Stimulated activated CD4-positive, alpha-beta T cell treated with anti-CD3 and anti-CD28 coated beads, Interleukin-4, amount 100 ng/mL, for 4 hours (primary cell): ENCODE data around the gene SIM1.

Experiments used
- DNase-seq, 2 experiments: peaks; one replicate each; pipeline ENCODE4 v3.0.0-alpha.2; 2020

SIM1 gene

GRCh38 chr6:100455230-100456124 lies 9.2 kb downstream of the SIM1 start:
- no peak for DNase-seq

DNA sequence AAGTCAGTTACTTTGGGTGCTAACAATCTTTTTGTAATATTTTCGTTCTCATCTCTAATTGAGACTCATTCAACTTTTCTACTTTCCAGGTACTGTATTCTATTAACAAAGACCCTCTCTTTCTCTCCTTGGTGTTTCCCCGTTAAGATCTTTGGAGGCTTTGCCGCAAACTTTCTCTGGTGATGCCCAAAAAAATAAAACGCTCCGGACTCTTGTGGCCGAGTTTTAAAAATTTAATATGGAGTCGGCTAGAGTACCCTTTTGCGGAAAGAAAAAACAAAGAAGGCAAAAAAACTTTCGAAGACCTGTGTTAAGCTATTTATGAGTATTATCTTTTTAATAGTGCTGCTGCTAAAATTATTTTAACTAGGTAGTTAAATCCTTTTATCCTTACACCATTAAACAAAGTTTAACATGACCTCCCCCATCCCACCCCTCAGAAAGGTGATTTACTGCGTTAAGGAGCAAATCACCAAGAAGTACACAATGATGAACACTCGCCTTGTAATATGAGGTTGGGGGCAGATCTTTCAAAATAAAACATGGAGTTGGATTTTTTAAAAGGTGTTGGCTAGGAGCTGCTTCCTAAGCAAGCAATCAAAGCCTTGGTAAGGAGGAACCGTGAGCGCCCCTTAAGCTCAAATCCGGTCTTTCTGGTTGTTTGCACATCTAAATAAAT lies 10.0 kb downstream of the SIM1 start:
- DNase-seq, result no peak

DNA sequence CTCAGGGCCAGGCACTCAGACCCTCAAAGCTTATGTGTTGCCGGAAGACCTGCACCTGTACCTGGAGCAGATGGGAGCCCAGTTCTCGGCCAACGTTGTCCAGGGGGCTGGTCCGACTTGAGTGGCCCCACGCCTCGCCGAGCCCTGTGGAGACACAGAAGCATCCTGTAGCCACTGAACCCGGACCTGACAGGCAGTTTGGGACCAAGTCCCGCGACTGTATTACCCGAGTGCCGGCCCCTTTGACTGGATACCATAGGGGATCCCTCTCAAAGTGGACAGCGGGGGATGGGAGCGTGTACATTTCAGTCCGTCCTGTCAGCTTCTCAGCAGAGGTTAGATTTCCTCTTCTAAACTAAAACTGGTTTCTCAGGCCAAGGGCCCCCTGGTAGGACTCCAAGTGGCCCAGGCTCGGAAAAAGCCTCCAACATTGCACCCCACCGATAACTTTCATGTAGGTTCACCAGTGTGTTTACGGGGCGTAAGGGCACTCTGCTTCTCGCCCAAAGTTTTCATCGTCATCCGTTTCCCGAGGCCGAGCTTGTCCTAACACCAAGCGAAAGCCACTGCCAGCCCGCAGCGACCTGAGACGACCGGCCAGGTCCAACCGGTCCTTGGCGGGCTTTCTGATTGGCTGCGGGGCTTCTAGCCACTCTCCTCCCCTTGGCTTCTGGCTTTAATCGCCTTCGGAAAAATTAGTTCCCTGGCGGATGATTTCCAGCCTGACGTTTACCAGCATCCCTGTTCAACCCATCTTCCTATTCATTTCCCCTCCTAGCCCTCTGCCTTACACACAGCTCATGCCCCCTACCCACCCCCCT lies 10.8 kb downstream of the SIM1 start:
- DNase-seq, result no peak

- DNase-seq, result no peak
These were observed 11.7 kb downstream of the SIM1 start for GRCh38 chr6:100452998-100453397.

DNA sequence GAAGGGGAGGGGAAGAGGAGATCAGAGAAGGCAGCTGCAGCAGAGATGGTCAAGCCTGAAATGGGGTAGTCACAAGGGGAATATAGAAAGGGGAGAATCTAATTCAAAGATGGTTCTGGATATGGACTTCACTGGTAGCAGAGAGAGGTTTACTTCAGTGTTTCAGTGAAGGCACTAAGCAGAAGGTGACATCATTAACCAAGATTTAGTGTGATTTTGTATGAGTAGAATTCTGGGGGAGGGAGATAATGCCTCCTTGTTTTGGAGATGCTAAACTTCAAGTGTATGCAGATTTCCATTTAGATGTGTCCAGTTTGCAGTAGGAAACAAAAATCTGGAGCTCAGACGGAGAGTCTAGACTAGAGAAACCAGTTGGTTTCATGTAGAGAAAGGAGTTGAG lies 13.1 kb downstream of the SIM1 start:
- DNase-seq, result no peak

GRCh38 chr6:100449239-100449691 lies 15.5 kb downstream of the SIM1 start:
- no peak for DNase-seq

DNA sequence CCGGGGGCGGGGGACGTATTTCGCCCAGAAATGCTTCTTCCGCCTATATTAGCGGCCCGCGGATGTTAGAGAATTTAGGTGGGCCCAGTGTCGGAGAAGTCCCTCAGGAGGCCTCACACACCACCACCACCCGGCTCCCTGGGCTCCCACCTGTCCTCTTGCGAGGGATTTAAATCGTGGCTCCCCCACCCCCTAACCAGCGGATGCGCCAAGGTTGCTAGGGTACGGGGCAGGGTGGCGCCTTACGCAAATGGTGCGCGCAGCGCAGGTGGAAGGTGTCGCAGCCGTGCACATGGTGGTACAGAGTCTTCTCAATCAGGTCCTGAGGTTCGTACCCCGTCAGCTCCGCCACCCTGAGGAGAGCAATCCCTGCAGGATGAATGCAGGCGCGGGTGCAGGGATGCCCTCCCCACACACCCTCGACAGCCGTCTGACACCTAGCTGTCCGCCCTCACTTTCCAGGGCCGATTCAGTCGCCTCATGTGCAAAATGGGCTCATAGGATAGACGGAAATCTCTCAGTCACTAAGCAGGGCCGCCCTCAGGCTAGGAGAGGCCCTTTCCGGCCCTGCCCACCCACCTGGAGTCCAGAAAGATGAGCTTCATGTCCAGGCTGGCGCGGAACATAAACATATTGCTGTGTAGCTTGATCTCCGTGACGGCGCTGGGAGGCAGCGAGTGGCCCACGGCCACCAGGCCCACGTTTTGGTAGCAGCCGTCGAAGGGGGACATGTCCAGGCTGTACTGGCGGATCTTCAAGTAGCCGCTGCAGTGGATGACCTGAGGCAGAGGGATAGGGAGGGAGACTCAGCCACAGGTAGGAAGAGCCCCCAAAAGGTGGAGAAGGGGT lies 16.6 kb downstream of the SIM1 start:
- DNase-seq, result no peak

GRCh38 chr6:100447081-100447899 lies 17.4 kb downstream of the SIM1 start:
- DNase-seq, result no peak

DNA sequence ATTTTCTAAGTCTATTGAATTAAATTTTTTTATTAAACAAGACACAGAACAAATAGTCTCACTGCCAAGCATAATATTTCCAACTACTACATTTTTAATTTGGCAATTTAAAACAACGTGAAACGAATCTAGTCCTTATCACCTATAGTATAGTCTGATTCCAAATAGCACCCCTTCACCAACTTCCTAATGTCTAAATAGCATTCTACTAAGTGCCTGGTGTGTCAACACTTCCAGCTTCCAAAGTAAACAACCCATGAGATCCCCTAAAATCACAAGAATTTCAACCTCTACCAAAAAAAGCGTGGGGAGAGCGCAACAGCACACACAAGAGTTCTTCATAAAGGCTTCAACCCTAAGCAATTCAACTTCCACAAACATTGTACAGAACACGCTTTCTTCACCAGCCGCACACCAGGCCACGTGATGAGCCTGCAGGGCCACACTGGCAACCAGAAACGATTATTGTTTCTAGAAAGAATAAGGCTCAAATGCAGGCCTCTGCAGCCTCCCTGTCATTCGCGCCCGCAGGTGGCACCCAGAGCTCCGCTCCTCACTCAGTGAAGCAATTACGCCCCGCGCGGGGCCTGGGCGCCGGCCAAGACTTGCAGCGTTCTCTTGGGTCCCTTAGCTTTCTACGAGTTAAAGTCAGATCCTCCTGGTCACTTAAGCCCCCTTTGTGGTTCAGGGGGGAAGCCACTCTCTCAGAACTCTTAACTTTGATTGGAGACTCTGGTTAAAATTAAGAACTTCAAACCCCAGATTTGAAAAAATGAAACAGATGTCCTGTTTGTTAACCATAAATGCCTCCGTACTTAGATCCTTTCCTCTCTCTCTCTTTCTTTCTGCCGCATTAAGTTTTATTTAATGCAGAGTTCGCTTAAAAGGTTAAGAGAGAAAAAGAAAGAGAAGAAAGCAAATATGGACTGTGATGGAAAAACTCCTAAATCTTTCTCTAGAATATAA lies 18.3 kb downstream of the SIM1 start:
- DNase-seq, result no peak

- no peak for DNase-seq
These were observed 19.2 kb downstream of the SIM1 start for GRCh38 chr6:100445512-100445911.

- DNase-seq, result no peak
These were observed 23.8 kb downstream of the SIM1 start for GRCh38 chr6:100440935-100441334.

DNA sequence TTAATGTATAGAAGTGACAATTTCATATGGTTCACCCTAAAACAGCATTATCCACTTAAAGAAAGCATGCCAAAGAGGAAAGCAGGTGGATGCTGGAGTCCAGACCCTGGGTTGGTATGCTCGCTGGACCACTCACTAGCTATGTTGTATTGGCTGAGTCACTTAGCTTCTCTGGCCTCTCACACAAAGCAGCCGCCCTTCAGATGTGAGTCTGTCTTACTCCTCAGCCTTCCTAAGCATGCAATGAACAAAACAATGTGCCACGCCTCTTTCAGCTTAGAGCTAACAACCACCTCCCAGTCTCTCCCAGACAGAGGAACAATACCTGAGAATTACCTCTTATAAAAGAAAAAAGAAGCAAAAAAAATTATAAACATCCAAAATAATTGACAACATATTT lies 29.4 kb downstream of the SIM1 start:
- DNase-seq, result no peak

- no peak for DNase-seq
These were observed 30.8 kb downstream of the SIM1 start for GRCh38 chr6:100433726-100434435.

- no peak for DNase-seq
These were observed 32.6 kb downstream of the SIM1 start for GRCh38 chr6:100432136-100432535.

- no peak for DNase-seq
These were observed 33.8 kb downstream of the SIM1 start for GRCh38 chr6:100430962-100431361.

DNA sequence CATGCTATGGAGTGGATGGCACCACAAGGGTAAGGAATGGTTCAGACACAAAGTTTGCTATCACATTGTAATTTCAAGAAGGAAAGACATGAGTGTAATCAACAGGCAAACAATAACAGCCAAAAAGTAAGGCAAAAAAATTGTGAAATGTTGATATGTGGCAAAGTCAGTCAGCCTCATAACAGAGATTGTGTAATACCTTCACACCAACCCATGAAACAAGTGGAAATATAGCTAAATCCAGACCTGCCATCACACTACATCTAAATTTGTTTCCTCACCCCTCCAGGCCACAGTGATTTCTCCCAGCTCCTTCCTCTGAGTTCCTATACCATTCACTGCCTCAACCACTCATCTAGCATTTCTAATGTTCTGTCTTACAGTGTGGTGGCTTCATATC lies 37.3 kb downstream of the SIM1 start:
- DNase-seq, result no peak

DNA sequence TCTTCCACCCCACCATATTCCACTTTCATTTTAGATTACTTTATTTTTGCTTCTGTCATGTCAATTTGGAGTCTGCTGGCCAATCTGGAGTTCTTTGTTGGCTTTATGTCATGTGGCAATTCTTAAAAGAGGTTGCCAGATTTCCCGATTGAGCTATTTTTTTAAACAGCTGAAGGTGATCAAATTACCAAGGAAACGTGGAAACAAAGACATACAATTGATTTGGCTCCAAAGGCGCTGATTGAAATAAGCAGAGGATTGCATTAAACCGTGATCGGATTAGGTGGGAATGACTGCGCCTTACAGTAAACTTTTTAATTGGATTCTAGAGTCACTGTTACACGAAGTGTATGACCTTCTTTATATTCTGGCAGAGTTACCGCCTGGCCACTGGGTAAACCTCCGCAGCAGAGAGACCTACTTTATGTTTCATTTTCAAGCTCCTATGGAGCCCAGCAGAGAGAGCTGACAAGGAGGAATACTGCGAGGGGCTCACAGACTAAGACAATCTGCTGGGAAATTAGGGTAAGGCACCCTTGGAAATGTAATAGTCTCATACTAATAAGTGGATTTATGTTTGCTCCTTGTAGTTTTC lies 37.9 kb downstream of the SIM1 start:
- DNase-seq, result no peak

DNA sequence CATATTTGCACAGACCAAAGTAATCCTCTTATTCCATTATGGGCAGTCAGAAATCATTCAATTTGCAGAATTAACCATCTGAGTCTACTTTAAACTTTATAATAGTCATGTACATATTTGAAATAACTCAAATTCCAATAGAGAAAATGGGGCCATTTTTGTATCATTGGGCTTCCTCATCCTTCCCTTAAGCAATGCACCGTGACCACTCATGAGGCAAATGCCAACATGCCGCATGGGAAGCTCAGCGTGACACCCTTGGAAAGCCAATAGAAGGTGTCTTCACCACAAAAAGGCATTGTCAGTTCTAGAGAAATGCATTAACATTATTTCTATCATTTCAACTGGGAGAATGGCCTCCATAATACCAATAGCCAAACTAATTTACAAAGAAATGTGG lies 38.5 kb downstream of the SIM1 start:
- no peak for DNase-seq

DNA sequence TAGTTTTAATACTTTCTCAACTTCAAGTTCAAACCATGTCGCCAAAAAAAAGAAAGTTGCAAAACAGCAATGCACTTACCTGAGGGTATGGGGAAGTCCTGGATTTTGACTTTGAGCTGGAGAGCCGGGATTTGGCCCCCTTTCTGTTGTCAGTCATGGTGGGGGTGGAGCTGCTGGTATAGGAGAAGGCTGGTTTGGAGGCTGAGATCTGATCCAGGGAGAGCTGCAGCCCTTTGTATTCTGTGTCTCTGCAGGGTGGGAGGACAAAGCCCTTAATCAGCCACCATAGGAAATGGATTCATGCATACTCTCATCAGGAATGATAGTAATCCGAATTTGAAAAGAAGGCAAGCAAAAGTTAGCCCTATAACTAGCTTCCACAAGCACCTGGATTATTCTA lies 44.0 kb downstream of the SIM1 start:
- no peak for DNase-seq
